Esophagus squamous epithelium (tissue), 4 donors: ENCODE data around the gene AKNAD1.

ENCODE experiments used
- CTCF ChIP-seq, 6 experiments: fragments of 450-650 bp in 4 of 6; fragments of 200-600 bp in 2 of 6; sonication (generic) in 2 of 6; IDR thresholded peaks; one replicate each; pipeline ENCODE4 v1.5.1; 2016 to 2019; ENCODE audit warnings: antibody characterized with exemption in 6 of 6, mild to moderate bottlenecking in 4 of 6, moderate library complexity in 4 of 6
- POLR2A ChIP-seq, 4 donors: fragments of 450-650 bp; IDR thresholded peaks; one replicate each; pipeline ENCODE4 v1.6.1; 2017; ENCODE audit warnings: antibody characterized with exemption in 4 of 4, mild to moderate bottlenecking in 4 of 4, moderate library complexity in 3 of 4

GRCh38 chr1:108817016-108817415, 39.9 kb downstream of the AKNAD1 start:
- TF ChIP-seq POLR2A (IDR thresholded peaks at IDR 0.05) (no peak), CTCF (IDR thresholded peaks at IDR 0.05) (no peak)
